ENCODE results near the gene ATP2A2. TPM values are rescaled to one million over a fixed set of nuclear protein-coding genes. Genes with fewer than 3 reads are reported as not detected.

ATP2A2 gene
- total and polyA plus RNA-seq, 11 donors, result 494 to 2,963 (median 1,674) TPM

DNA sequence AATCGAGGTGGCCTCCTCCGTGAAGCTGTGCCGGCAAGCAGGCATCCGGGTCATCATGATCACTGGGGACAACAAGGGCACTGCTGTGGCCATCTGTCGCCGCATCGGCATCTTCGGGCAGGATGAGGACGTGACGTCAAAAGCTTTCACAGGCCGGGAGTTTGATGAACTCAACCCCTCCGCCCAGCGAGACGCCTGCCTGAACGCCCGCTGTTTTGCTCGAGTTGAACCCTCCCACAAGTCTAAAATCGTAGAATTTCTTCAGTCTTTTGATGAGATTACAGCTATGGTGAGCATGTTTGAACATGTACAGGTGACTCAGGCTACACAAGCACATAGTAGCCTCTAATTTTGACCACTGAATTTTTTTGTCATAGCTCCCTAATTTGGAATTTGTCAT is 59.7 kb downstream of the ATP2A2 start:
- no peak for DNase-seq
- TF ChIP-seq POLR2A (IDR thresholded peaks at IDR 0.05), result no peak
- TF ChIP-seq, protein P1, sequence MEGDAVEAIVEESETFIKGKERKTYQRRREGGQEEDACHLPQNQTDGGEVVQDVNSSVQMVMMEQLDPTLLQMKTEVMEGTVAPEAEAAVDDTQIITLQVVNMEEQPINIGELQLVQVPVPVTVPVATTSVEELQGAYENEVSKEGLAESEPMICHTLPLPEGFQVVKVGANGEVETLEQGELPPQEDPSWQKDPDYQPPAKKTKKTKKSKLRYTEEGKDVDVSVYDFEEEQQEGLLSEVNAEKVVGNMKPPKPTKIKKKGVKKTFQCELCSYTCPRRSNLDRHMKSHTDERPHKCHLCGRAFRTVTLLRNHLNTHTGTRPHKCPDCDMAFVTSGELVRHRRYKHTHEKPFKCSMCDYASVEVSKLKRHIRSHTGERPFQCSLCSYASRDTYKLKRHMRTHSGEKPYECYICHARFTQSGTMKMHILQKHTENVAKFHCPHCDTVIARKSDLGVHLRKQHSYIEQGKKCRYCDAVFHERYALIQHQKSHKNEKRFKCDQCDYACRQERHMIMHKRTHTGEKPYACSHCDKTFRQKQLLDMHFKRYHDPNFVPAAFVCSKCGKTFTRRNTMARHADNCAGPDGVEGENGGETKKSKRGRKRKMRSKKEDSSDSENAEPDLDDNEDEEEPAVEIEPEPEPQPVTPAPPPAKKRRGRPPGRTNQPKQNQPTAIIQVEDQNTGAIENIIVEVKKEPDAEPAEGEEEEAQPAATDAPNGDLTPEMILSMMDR (IDR thresholded peaks at IDR 0.05), result no peak
- Histone ChIP-seq H3K27ac (peak overlapping the region in 1 of 12 donors; percentile 9), H3K36me3 (peaks cover 2 to 100% (median 100%) of the 10 kb centered on the region in 9 donors), H3K27me3 (no peaks in the 10 kb centered on the region), H3K4me3 (no peak overlapping the region), H3K4me1 (peaks cover 0 to 29% (median 5%) of the 10 kb centered on the region in 12 donors), H3K9me3 (no peaks in the 10 kb centered on the region)
- 69 to 80% (median 77%) methylated on average over 18 of the region's 18 CpGs for WGBS, 4 donors
- no peak for ATAC-seq
- intact Hi-C loops (cut with DNase I), result no loop called here

DNA sequence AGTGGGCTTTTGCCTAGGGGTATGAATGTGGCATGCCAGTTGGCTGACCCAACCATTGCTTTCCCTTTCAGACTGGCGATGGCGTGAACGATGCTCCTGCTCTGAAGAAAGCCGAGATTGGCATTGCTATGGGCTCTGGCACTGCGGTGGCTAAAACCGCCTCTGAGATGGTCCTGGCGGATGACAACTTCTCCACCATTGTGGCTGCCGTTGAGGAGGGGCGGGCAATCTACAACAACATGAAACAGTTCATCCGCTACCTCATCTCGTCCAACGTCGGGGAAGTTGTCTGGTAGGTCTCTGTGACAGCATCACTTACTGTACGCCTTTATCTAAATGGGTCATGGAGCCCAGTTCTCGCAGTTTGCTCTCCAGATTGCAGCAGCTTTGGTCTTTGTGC is 61.1 kb downstream of the ATP2A2 start:
- no peak for TF ChIP-seq POLR2A (IDR thresholded peaks at IDR 0.05)
- TF ChIP-seq, protein P1 (IDR thresholded peaks at IDR 0.05), result no peak
- intact Hi-C loops (cut with DNase I), result no loop called here
- Histone ChIP-seq H3K9me3 (no peaks in the 10 kb centered on the region), H3K27ac (no peak overlapping the region), H3K4me1 (peaks cover 0 to 24% (median 5%) of the 10 kb centered on the region in 12 donors), H3K4me3 (no peak overlapping the region), H3K27me3 (no peaks in the 10 kb centered on the region), H3K36me3 (peaks cover 0 to 100% (median 100%) of the 10 kb centered on the region in 9 donors)
- ATAC-seq, result peak in 1 of 4 donors; percentile 1
- 74 to 82% (median 76%) methylated on average over 15 of the region's 15 CpGs for WGBS, 4 donors
- no peak for DNase-seq

DNA sequence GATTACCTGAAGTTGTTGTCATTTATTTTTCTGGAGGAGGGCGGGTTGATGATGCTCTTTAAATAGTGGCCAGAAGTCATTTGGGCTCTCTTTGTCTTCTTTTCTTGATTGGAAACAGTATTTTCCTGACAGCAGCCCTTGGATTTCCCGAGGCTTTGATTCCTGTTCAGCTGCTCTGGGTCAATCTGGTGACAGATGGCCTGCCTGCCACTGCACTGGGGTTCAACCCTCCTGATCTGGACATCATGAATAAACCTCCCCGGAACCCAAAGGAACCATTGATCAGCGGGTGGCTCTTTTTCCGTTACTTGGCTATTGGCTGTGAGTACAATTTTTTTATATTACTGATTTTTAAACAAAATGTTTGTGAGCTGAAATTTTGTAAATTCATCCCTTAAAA is 62.1 kb downstream of the ATP2A2 start:
- H3K27me3 ChIP-seq, result no peaks in the 10 kb centered on the region
- no peak overlapping the region for H3K4me3 ChIP-seq

DNA sequence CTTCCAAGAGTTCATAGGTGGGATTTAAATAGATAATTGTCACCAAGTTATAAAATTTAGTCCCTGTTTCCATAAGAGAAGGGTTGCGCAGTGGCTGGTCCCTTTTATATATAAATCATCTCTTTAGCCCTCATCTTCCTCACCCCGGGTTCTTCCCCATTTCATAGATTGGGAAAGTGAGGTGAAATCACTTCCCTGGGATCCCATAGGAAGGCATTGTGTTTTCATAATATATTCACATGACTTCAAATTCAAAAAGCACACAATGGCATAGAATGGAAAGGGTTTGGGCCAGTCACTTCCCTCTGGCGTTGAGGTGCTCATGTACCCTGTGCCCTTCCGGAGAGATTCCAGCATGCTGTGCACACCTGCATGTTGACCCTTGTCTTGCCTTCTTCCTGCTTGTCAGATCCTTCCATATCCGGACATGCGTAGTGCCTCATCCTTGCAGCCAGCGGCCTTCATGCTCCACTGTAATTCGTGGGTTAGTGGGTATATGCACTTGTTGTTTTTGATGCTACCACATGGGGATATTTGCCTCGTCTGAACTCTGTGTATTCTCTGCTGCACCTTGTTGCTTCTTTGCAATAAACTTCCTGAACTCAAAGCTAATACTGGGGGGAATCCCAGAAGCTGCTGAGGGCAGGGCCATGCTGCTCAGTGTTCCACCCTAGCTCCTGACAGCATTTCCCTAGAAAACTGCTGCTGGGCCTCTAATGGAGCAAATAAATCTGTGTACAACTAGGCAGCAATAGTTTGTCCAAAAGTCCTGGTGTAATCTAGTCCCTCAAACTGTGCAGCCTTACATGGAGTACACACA is 62.9 kb downstream of the ATP2A2 start:
- 84 to 86% (median 86%) methylated on average over 9 of the region's 9 CpGs for WGBS, 4 donors
- intact Hi-C loops (cut with DNase I), result no loop called here
- Histone ChIP-seq H3K4me3 (no peak overlapping the region), H3K27me3 (no peaks in the 10 kb centered on the region), H3K36me3 (peaks cover 0 to 100% (median 100%) of the 10 kb centered on the region in 9 donors), H3K9me3 (no peaks in the 10 kb centered on the region), H3K4me1 (peaks cover 0 to 21% (median 2%) of the 10 kb centered on the region in 12 donors), H3K27ac (peak overlapping the region in 1 of 12 donors; percentile 61)
- ATAC-seq, result peak in 1 of 4 donors; percentile 2
- DNase-seq, result no peak
- no peak for TF ChIP-seq POLR2A (IDR thresholded peaks at IDR 0.05)
- TF ChIP-seq, protein P1 (IDR thresholded peaks at IDR 0.05), result no peak

More for the DNA sequence above, 62.1 kb downstream of the ATP2A2 start:
- intact Hi-C loops (cut with DNase I), result no loop called here
- Histone ChIP-seq H3K36me3 (peaks cover 0 to 100% (median 100%) of the 10 kb centered on the region in 9 donors), H3K9me3 (no peaks in the 10 kb centered on the region), H3K27ac (peak overlapping the region in 1 of 12 donors; percentile 14), H3K4me1 (peaks cover 0 to 20% (median 5%) of the 10 kb centered on the region in 12 donors)
- ATAC-seq, result no peak
- DNase-seq, result no peak
- WGBS, 4 donors, result 81 to 85% (median 82%) methylated on average over 5 of the region's 5 CpGs
- TF ChIP-seq, protein P1 (IDR thresholded peaks at IDR 0.05), result no peak
- TF ChIP-seq POLR2A (IDR thresholded peaks at IDR 0.05), result no peak

Measured in heart left ventricle (tissue), 16 donors.